GM19438 (cell line): ENCODE measurements around the gene ANXA6.

Experiments
- ATAC-seq: cut with Tn5 transposase; IDR thresholded peaks from one replicate; pipeline ENCODE4 v1.9.1; 2021; ENCODE audit warnings: low read depth; ENCODE audit not compliant: unreplicated experiment

ANXA6 gene

GRCh38 chr5:151068433-151069197 is 89.0 kb downstream of the ANXA6 start:
- peak; percentile 59 for ATAC-seq

GRCh38 chr5:151067632-151068432 is 89.7 kb downstream of the ANXA6 start:
- no peak for ATAC-seq

- no peak for ATAC-seq
These were observed 90.7 kb downstream of the ANXA6 start for GRCh38 chr5:151066920-151067319.

- no peak for ATAC-seq
These were observed 92.0 kb downstream of the ANXA6 start for GRCh38 chr5:151065609-151066008.

- no peak for ATAC-seq
These were observed 92.6 kb downstream of the ANXA6 start for GRCh38 chr5:151064916-151065499.

GRCh38 chr5:151063142-151063989 is 94.2 kb downstream of the ANXA6 start:
- no peak for ATAC-seq

GRCh38 chr5:151062405-151063141 is 95.0 kb downstream of the ANXA6 start:
- ATAC-seq, result no peak

GRCh38 chr5:151060742-151061141 is 96.8 kb downstream of the ANXA6 start:
- ATAC-seq, result no peak

- no peak for ATAC-seq
These were observed 98.6 kb downstream of the ANXA6 start for GRCh38 chr5:151058891-151059489.

- no peak for ATAC-seq
These were observed 99.3 kb downstream of the ANXA6 start for GRCh38 chr5:151058301-151058700.

- no peak for ATAC-seq
These were observed 100.9 kb downstream of the ANXA6 start for GRCh38 chr5:151056379-151057325.

GRCh38 chr5:151055336-151055735 is 102.2 kb downstream of the ANXA6 start:
- no peak for ATAC-seq

- no peak for ATAC-seq
These were observed 102.9 kb downstream of the ANXA6 start for GRCh38 chr5:151054709-151055108.

- ATAC-seq, result no peak
These were observed 103.7 kb downstream of the ANXA6 start for GRCh38 chr5:151053796-151054462.

- no peak for ATAC-seq
These were observed 104.7 kb downstream of the ANXA6 start for GRCh38 chr5:151052836-151053235.

- ATAC-seq, result peak; percentile 6
These were observed 105.5 kb downstream of the ANXA6 start for GRCh38 chr5:151051931-151052608.
